ENCODE data around the gene ATAT1. TPM values are rescaled to one million over a fixed set of nuclear protein-coding genes. Genes with fewer than 3 reads are reported as not detected.

ATAT1 gene
- total RNA-seq, 8 experiments from 2014 or later = 3.7 to 71.7 (median 41.1) TPM

DNA sequence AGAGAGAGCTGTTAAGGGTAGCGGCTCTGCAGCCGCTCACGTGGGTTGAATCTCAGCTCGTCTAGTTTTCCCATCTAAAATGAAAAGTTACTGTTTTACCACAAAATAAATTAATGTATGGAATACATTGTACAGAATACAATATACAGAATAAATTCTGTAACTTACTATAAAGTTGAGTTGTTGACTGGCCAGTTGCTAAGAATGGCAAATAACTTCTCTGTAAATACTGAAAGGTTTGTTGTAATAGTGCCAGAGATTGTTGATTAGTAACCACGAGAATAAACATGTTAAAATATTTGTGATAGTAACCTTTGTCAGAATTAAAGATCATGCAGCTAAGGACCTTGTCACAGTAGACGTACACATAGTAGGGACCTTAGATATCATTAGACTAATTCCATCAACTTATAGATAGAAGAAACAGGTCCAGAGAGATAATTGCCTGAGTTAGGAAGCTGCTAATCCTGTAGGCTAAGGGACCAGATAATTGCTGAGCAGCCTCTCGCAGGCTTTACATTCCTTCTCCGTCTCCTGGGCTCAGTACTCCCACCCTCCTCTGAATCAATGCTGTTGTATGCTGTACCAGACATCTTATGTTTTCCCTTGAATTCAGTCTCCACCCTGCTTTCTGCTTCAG lies 64.7 kb downstream of the ATAT1 start:
- peaks cover 21 to 25% of the 10 kb centered on the region in 2 donors for H3K4me1 ChIP-seq (replicated peaks in 1 of 2)
- H3K4me3 ChIP-seq = peak overlapping the region; percentile 53 to 96 (median 63)
- in situ Hi-C loops (cut with MboI; ENCODE audit: low pct_unique_long_range_greater_than_20kb in 2 of 9, low sequenced_read_pairs in 9 of 9, unreplicated experiment in 9 of 9) = no loop called here
- ATAC-seq (replicated peaks in 6 of 8) = no peak
- peak overlapping the region; percentile 0 to 87 for H3K27ac ChIP-seq
- WGBS, 10 experiments = 6 to 65% (median 33%) methylated on average over 2 to 7 of the region's 8 CpGs; no CpG with 5 or more reads in 1 of the 10 experiments

Other genes starting within 250 kb of the ATAT1 start
- gene HLA-E, start 137.4 kb upstream of the ATAT1 start, total RNA-seq = 100 to 1,000 TPM in 3 of 8 experiments, 10 to 100 TPM in 1, 1 to 10 TPM in 4; 1.5 to 221 (median 44.6) TPM
- 10 to 100 TPM; 23.4 to 66.0 (median 37.5) TPM for gene GNL1, start 70.4 kb upstream of the ATAT1 start, total RNA-seq
- gene PRR3, start 69.6 kb upstream of the ATAT1 start, total RNA-seq = 10 to 100 TPM; 11.2 to 41.1 (median 32.4) TPM
- 10 to 100 TPM; 31.6 to 81.9 (median 55.3) TPM for gene ABCF1, start 55.4 kb upstream of the ATAT1 start, total RNA-seq
- 100 to 1,000 TPM in 1 of 8 experiments, 10 to 100 TPM in 7; 21.2 to 126 (median 45.9) TPM for gene PPP1R10, start 9.6 kb upstream of the ATAT1 start, total RNA-seq
- 100 to 1,000 TPM in 1 of 8 experiments, 10 to 100 TPM in 7; 56.0 to 105 (median 62.8) TPM for gene MRPS18B, start 9.0 kb upstream of the ATAT1 start, total RNA-seq
- 10 to 100 TPM in 5 of 8 experiments, 1 to 10 TPM in 3; 6.6 to 16.4 (median 12.1) TPM for gene C6orf136, start 20.3 kb downstream of the ATAT1 start, total RNA-seq
- 10 to 100 TPM; 12.1 to 43.3 (median 25.9) TPM for gene DHX16, start 46.1 kb downstream of the ATAT1 start, total RNA-seq
- gene PPP1R18, start 59.8 kb downstream of the ATAT1 start, total RNA-seq = 10 to 100 TPM; 23.1 to 60.8 (median 34.5) TPM
- gene NRM, start 64.1 kb downstream of the ATAT1 start, total RNA-seq = 10 to 100 TPM in 6 of 8 experiments, 1 to 10 TPM in 2; 6.8 to 28.3 (median 13.2) TPM
- gene MDC1, start 90.4 kb downstream of the ATAT1 start, total RNA-seq = 10 to 100 TPM in 6 of 8 experiments, 1 to 10 TPM in 2; 5.7 to 32.4 (median 23.3) TPM
- gene TUBB, start 93.5 kb downstream of the ATAT1 start, total RNA-seq = 1,000 to 10,000 TPM in 2 of 8 experiments, 100 to 1,000 TPM in 6; 425 to 1,850 (median 943) TPM
- gene FLOT1, start 115.8 kb downstream of the ATAT1 start, total RNA-seq = 100 to 1,000 TPM in 2 of 8 experiments, 10 to 100 TPM in 6; 56.8 to 122 (median 75.9) TPM
- 100 to 1,000 TPM in 2 of 8 experiments, 10 to 100 TPM in 5, 1 to 10 TPM in 1; 8.7 to 176 (median 32.5) TPM for gene IER3, start 117.7 kb downstream of the ATAT1 start, total RNA-seq

Data from motor neuron (in vitro differentiated cells).